BJ (cell line): ENCODE data around the gene C1QTNF1. TPM values are rescaled to one million over a fixed set of nuclear protein-coding genes. Genes with fewer than 3 reads are reported as not detected.

ENCODE experiments used
- CTCF ChIA-PET: fragments of 350-600 bp; formaldehyde crosslinking; extraction: SDS; loops from one replicate; lab custom pipeline; 2021; ENCODE audit warnings: antibody characterized with exemption, inconsistent platforms; lab: Yijun Ruan, JAX
- POLR2A ChIA-PET: fragments of 300-600 bp; sonication (Branson Sonifier 250); formaldehyde crosslinking; extraction: SDS; loops from one replicate; lab custom pipeline; 2021; ENCODE audit warnings: antibody characterized with exemption; lab: Charles Lee
- DNase-seq: peaks from one replicate; pipeline ENCODE4 v3.0.0-alpha.2; 2011; ENCODE audit warnings: low read depth
- H3K27me3 ChIP-seq: 2 replicates; pipeline ENCODE4 v1.6.0; 2011; ENCODE audit warnings: low read length; ENCODE audit not compliant: control insufficient read depth, insufficient read depth
- H3K36me3 ChIP-seq: 2 replicates; pipeline ENCODE4 v1.5.1; 2011; ENCODE audit warnings: low read length; ENCODE audit not compliant: control insufficient read depth, insufficient read depth
- H3K4me3 ChIP-seq: 2 replicates; pipeline ENCODE4 v1.5.1; 2011; ENCODE audit warnings: low read depth, mild to moderate bottlenecking, control low read depth, low read length
- CTCF ChIP-seq: IDR thresholded peaks from 2 replicates; pipeline ENCODE4 v1.5.1; 2011; ENCODE audit warnings: low read depth, mild to moderate bottlenecking, control low read depth, inconsistent platforms, low read length, moderate library complexity; ENCODE audit not compliant: insufficient read depth
- polyA plus RNA-seq: library from polyadenylated mRNA; depleted of rRNA; stranded (reverse); fragments of >200 nt; gene quantifications from 2 replicates; pipeline ENCODE4 v1.2.3, GENCODE V29; 2011

The C1QTNF1 gene
- polyA plus RNA-seq, 1 experiment = 20.7 TPM

- no peak for DNase-seq
- H3K4me3 ChIP-seq = no peak overlapping the region
- no peak for TF ChIP-seq CTCF
- ChIA-PET POLR2A (no interaction called here), CTCF (interaction anchor here (1.7 kb wide), 1 partner anchor 9 kb away, joined by 4 read pairs; no protein-coding TSS in a partner anchor)
- peaks cover 5% of the 10 kb centered on the region for H3K27me3 ChIP-seq
- peaks cover 7% of the 10 kb centered on the region for H3K36me3 ChIP-seq
These were observed 67.3 kb downstream of the C1QTNF1 start for GRCh38 chr17:79091226-79091670.

DNA sequence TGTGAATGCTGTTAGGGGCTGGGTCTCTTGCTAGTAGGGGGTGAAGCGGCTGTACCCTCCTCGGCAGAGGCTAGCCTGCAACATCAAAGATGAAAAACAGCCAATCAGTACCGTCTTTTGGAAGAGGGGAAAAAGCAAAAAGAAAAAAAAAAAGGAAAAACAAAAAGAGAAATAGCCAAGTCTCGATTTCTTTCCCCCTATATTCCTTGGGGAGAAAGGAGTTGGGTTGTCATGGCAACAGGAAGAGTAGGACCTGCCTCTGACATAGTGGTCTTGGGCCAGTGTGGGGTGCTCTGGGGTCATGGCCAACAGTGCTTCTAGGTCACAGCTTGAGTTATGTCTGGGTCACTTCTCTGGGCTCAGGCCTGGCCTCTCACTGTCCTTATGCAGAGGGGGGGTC is 68.6 kb downstream of the C1QTNF1 start:
- peaks cover 6% of the 10 kb centered on the region for H3K27me3 ChIP-seq
- ChIA-PET POLR2A (no interaction called here), CTCF (interaction anchor here (1.7 to 2.9 kb wide), 2 partner anchors 10 to 300 kb away, joined by 8 to 23 read pairs; no protein-coding TSS in a partner anchor)
- 0 out of 2 replicates have a peak, but pooled peaks cover 2% of the 10 kb centered on the region for H3K36me3 ChIP-seq
- H3K4me3 ChIP-seq = no peak overlapping the region
- DNase-seq = no peak
- no peak for TF ChIP-seq CTCF

DNA sequence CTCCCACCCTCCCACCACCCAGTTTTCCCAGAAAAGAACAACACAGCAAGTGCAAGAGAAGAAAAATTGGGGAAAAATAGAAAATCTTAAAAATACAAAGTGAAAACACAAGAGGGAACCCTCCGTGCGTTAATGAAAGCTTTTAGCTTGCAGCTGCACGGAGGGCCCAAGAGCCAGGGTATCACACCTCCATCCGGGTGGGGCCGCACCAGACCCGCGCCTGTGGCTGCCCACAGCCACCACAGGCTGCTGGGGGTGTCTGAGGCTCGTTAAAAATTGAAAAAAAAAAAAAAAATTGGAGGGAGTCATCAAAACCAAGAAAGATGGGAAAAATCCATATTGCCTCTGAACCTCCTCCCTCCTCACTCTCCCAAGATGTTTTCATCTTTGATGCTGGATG is 69.3 kb downstream of the C1QTNF1 start:
- POLR2A ChIA-PET = no interaction called here
- CTCF ChIA-PET = interaction anchor here (1.2 to 2.9 kb wide), 3 partner anchors 11 to 299 kb away, joined by 3 to 23 read pairs (median 8); no protein-coding TSS in a partner anchor
- Histone ChIP-seq H3K4me3 (no peak overlapping the region), H3K27me3 (peaks cover 12% of the 10 kb centered on the region), H3K36me3 (0 out of 2 replicates have a peak, but pooled peaks cover 2% of the 10 kb centered on the region)
- DNase-seq = no peak
- TF ChIP-seq CTCF = no peak

GRCh38 chr17:79094261-79094660 is 70.3 kb downstream of the C1QTNF1 start:
- DNase-seq = no peak
- no peak overlapping the region for H3K4me3 ChIP-seq
- CTCF ChIA-PET = interaction anchor here (0.6 to 2.9 kb wide), 6 partner anchors 9 to 298 kb away, joined by 3 to 23 read pairs (median 4); no protein-coding TSS in a partner anchor
- no peak for TF ChIP-seq CTCF
- POLR2A ChIA-PET = no interaction called here
- 0 out of 2 replicates have a peak, but pooled peaks cover 2% of the 10 kb centered on the region for H3K36me3 ChIP-seq
- H3K27me3 ChIP-seq = peaks cover 19% of the 10 kb centered on the region

DNA sequence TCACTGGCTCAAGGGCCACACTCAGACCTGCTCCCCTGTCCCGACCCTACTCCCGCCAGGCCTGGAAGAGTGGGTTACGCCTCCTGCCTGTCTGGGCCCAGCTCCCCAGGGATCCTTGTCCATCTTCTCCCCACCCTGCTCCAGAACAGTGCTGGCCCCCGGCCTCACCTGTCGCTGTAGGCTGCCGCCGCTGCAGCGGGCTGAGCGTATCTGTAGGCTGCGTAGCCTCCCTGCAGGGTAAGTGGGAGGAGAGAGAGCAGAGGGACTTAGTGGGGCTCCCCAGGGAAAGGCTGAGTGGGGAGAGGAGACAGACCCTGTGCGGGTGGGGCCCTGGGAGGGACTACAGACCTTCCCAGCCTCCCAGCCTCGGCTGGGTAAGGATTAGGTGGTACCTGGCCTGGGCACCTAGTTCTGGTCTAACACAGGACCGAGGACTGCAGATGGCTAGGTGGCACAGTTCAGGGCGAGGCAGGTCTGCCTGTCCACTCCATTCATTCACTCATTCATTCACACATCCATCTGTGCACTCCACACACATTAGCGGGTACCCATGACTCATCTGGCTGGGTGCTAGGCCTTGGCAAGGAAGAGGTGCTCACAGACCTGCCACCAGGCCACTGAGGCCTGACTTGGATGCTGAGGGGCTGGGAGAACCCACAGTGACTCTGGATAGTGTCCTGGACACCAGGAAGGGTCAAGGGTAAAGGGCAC is 71.5 kb downstream of the C1QTNF1 start:
- CTCF ChIA-PET = interaction anchor here (0.6 to 1.8 kb wide), 3 partner anchors 13 to 293 kb away, joined by 3 to 6 read pairs (median 3); no protein-coding TSS in a partner anchor
- H3K4me3 ChIP-seq = no peak overlapping the region
- no peak for TF ChIP-seq CTCF
- POLR2A ChIA-PET = no interaction called here
- no peak for DNase-seq
- H3K27me3 ChIP-seq = peaks cover 23% of the 10 kb centered on the region
- H3K36me3 ChIP-seq = no peaks in the 10 kb centered on the region
